ENCODE measurements around the gene NCLN.

DNA sequence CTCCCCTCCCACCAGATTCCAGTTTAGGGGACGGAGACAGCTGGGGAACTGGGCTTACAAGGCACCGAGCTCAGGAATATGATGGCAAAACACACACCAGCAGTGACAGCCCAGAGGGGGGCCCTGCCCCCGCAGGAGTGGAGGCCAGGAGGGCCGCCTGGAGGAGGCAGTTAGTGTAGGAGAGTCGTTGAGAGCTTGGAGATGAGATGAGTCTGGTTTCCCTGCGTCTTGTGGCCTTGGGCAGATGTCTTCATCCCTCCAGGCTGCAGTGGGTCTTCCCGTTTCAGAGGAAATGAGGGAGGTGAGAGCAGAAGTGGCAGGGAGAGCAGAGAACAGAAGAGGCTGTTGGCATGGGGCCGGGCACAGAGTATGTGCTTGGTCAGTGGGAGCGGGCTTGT lies 43.6 kb downstream of the NCLN start:
- TF ChIP-seq, protein P1, sequence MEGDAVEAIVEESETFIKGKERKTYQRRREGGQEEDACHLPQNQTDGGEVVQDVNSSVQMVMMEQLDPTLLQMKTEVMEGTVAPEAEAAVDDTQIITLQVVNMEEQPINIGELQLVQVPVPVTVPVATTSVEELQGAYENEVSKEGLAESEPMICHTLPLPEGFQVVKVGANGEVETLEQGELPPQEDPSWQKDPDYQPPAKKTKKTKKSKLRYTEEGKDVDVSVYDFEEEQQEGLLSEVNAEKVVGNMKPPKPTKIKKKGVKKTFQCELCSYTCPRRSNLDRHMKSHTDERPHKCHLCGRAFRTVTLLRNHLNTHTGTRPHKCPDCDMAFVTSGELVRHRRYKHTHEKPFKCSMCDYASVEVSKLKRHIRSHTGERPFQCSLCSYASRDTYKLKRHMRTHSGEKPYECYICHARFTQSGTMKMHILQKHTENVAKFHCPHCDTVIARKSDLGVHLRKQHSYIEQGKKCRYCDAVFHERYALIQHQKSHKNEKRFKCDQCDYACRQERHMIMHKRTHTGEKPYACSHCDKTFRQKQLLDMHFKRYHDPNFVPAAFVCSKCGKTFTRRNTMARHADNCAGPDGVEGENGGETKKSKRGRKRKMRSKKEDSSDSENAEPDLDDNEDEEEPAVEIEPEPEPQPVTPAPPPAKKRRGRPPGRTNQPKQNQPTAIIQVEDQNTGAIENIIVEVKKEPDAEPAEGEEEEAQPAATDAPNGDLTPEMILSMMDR (IDR thresholded peaks at IDR 0.05; ENCODE audit: insufficient read depth, low read length), result no peak
- no peak for TF ChIP-seq POLR2AphosphoS5 (IDR thresholded peaks at IDR 0.05; ENCODE audit: low read depth)
- TF ChIP-seq, protein P2, sequence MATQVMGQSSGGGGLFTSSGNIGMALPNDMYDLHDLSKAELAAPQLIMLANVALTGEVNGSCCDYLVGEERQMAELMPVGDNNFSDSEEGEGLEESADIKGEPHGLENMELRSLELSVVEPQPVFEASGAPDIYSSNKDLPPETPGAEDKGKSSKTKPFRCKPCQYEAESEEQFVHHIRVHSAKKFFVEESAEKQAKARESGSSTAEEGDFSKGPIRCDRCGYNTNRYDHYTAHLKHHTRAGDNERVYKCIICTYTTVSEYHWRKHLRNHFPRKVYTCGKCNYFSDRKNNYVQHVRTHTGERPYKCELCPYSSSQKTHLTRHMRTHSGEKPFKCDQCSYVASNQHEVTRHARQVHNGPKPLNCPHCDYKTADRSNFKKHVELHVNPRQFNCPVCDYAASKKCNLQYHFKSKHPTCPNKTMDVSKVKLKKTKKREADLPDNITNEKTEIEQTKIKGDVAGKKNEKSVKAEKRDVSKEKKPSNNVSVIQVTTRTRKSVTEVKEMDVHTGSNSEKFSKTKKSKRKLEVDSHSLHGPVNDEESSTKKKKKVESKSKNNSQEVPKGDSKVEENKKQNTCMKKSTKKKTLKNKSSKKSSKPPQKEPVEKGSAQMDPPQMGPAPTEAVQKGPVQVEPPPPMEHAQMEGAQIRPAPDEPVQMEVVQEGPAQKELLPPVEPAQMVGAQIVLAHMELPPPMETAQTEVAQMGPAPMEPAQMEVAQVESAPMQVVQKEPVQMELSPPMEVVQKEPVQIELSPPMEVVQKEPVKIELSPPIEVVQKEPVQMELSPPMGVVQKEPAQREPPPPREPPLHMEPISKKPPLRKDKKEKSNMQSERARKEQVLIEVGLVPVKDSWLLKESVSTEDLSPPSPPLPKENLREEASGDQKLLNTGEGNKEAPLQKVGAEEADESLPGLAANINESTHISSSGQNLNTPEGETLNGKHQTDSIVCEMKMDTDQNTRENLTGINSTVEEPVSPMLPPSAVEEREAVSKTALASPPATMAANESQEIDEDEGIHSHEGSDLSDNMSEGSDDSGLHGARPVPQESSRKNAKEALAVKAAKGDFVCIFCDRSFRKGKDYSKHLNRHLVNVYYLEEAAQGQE (IDR thresholded peaks at IDR 0.05; ENCODE audit: insufficient replicate concordance, low read depth), result no peak

Data from HL-60 (cell line).